Measurements from ENCODE around the gene PEX5L. TPM values are rescaled to one million over a fixed set of nuclear protein-coding genes. Genes with fewer than 3 reads are reported as not detected.

The PEX5L gene
- total RNA-seq, 1 donor from 2014 or later: 40.8 TPM

GRCh38 chr3:179853176-179853575 is 183.6 kb downstream of the PEX5L start:
- FAIRE-seq (no peak), DNase-seq (ENCODE audit: low spot score in 2 of 2) (no peak)

GRCh38 chr3:179852142-179852905 is 184.4 kb downstream of the PEX5L start:
- no peak for FAIRE-seq
- no peak for DNase-seq (ENCODE audit: low spot score in 2 of 2)

- FAIRE-seq (no peak), DNase-seq (ENCODE audit: low spot score in 2 of 2) (no peak)
Measured at GRCh38 chr3:179848711-179849110, 188.0 kb downstream of the PEX5L start.

- FAIRE-seq (no peak), DNase-seq (ENCODE audit: low spot score in 2 of 2) (no peak)
Measured at GRCh38 chr3:179842061-179842460, 194.7 kb downstream of the PEX5L start.

GRCh38 chr3:179840985-179841384 is 195.8 kb downstream of the PEX5L start:
- FAIRE-seq: no peak
- no peak for DNase-seq (ENCODE audit: low spot score in 2 of 2)

GRCh38 chr3:179837374-179837773 is 199.4 kb downstream of the PEX5L start:
- no peak for DNase-seq (ENCODE audit: low spot score in 2 of 2)

GRCh38 chr3:179833294-179833693 is 203.4 kb downstream of the PEX5L start:
- FAIRE-seq (no peak), DNase-seq (ENCODE audit: low spot score in 2 of 2) (no peak)

More at GRCh38 chr3:179837374-179837773, 199.4 kb downstream of the PEX5L start:
- FAIRE-seq: no peak

GRCh38 chr3:179832333-179832854 is 204.3 kb downstream of the PEX5L start:
- FAIRE-seq: no peak

GRCh38 chr3:179829401-179829800 is 207.3 kb downstream of the PEX5L start:
- DNase-seq (ENCODE audit: low spot score in 2 of 2) (no peak), FAIRE-seq (no peak)

More at GRCh38 chr3:179832333-179832854, 204.3 kb downstream of the PEX5L start:
- DNase-seq (ENCODE audit: low spot score in 2 of 2): no peak

GRCh38 chr3:179828738-179829137 is 208.0 kb downstream of the PEX5L start:
- DNase-seq (ENCODE audit: low spot score in 2 of 2): no peak
- FAIRE-seq: no peak

- DNase-seq (ENCODE audit: low spot score in 2 of 2): no peak
- no peak for FAIRE-seq
Measured at GRCh38 chr3:179826247-179826637, 210.5 kb downstream of the PEX5L start.

- FAIRE-seq (no peak), DNase-seq (ENCODE audit: low spot score in 2 of 2) (no peak)
Measured at GRCh38 chr3:179825527-179826246, 211.1 kb downstream of the PEX5L start.

- DNase-seq (ENCODE audit: low spot score in 2 of 2) (no peak), FAIRE-seq (no peak)
Measured at GRCh38 chr3:179822296-179822695, 214.4 kb downstream of the PEX5L start.

GRCh38 chr3:179819379-179819778 is 217.4 kb downstream of the PEX5L start:
- DNase-seq (ENCODE audit: low spot score in 2 of 2) (no peak), FAIRE-seq (no peak)

GRCh38 chr3:179812096-179812382 is 224.7 kb downstream of the PEX5L start:
- FAIRE-seq (no peak), DNase-seq (ENCODE audit: low spot score in 2 of 2) (no peak)

- peak; percentile 76 for FAIRE-seq
- DNase-seq (ENCODE audit: low spot score in 2 of 2): peak; percentile 6 to 45
Measured at GRCh38 chr3:179811321-179812095, 225.2 kb downstream of the PEX5L start.

GRCh38 chr3:179809639-179810038 is 227.1 kb downstream of the PEX5L start:
- no peak for FAIRE-seq

GRCh38 chr3:179807588-179807987 is 229.1 kb downstream of the PEX5L start:
- DNase-seq (ENCODE audit: low spot score in 2 of 2) (no peak), FAIRE-seq (no peak)

More at GRCh38 chr3:179809639-179810038, 227.1 kb downstream of the PEX5L start:
- DNase-seq (ENCODE audit: low spot score in 2 of 2): no peak

- DNase-seq (ENCODE audit: low spot score in 2 of 2) (no peak), FAIRE-seq (no peak)
Measured at GRCh38 chr3:179806177-179806576, 230.6 kb downstream of the PEX5L start.

GRCh38 chr3:179801856-179802255 is 234.9 kb downstream of the PEX5L start:
- no peak for DNase-seq (ENCODE audit: low spot score in 2 of 2)

GRCh38 chr3:179801263-179801662 is 235.5 kb downstream of the PEX5L start:
- FAIRE-seq (no peak), DNase-seq (ENCODE audit: low spot score in 2 of 2) (no peak)

More at GRCh38 chr3:179801856-179802255, 234.9 kb downstream of the PEX5L start:
- no peak for FAIRE-seq
